ENCODE data around the gene THNSL1.

The THNSL1 gene

DNA sequence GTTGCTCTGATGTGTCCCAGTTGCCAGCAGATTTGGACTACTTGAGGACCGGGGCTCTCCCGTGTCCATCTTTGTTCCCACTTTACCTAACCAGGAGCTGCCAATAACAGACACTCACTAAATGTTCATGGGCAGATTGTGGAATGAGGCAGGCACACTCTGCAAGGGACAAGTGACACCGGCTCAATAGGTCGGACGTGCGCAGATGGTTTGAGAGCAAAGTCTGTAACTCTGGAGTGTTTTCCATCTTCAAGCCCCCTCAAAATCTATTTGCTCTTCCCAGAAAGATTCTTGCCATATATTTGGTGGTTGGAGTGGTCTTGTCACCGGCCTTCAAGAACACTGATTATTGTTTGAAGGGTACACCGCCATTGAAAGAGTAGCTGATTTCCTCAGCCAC, 47.2 kb downstream of the THNSL1 start:
- Histone ChIP-seq H3K36me3 (replicated peaks; ENCODE audit: insufficient read depth, low read length) (no peaks in the 10 kb centered on the region), H3K9ac (ENCODE audit: low read length) (no peak overlapping the region), H3K27me3 (replicated peaks; ENCODE audit: insufficient read depth, low read length) (no peaks in the 10 kb centered on the region), H2AFZ (ENCODE audit: low read length) (no peak overlapping the region), H3K4me1 (ENCODE audit: low read length) (no peaks in the 10 kb centered on the region), H3K9me3 (replicated peaks; ENCODE audit: insufficient read depth, low read length) (no peaks in the 10 kb centered on the region), H3K9me2 (replicated peaks; ENCODE audit: insufficient read depth, low read length) (no peaks in the 10 kb centered on the region), H3F3A (ENCODE audit: insufficient read depth, low read length) (no peaks in the 10 kb centered on the region), H3K79me2 (ENCODE audit: low read length) (no peaks in the 10 kb centered on the region), H4K20me1 (ENCODE audit: insufficient read depth, low read length) (no peaks in the 10 kb centered on the region), H3K4me3 (ENCODE audit: low read length) (no peak overlapping the region), H3K4me2 (ENCODE audit: low read depth, low read length) (no peak overlapping the region), H3K27ac (ENCODE audit: low read length) (no peak overlapping the region)
- TF ChIP-seq EZH2phosphoT487 (IDR thresholded peaks at IDR 0.05; ENCODE audit: low read length) (no peak), EZH2 (optimal IDR thresholded peaks at IDR 0.05; ENCODE audit: low read depth, low read length) (no peak)
- TF ChIP-seq, protein P1, sequence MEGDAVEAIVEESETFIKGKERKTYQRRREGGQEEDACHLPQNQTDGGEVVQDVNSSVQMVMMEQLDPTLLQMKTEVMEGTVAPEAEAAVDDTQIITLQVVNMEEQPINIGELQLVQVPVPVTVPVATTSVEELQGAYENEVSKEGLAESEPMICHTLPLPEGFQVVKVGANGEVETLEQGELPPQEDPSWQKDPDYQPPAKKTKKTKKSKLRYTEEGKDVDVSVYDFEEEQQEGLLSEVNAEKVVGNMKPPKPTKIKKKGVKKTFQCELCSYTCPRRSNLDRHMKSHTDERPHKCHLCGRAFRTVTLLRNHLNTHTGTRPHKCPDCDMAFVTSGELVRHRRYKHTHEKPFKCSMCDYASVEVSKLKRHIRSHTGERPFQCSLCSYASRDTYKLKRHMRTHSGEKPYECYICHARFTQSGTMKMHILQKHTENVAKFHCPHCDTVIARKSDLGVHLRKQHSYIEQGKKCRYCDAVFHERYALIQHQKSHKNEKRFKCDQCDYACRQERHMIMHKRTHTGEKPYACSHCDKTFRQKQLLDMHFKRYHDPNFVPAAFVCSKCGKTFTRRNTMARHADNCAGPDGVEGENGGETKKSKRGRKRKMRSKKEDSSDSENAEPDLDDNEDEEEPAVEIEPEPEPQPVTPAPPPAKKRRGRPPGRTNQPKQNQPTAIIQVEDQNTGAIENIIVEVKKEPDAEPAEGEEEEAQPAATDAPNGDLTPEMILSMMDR (IDR thresholded peaks at IDR 0.05; ENCODE audit: low read length): no peak
- no peak for DNase-seq

- H3K9ac ChIP-seq (ENCODE audit: low read length): no peak overlapping the region
- no peak for TF ChIP-seq EZH2 (optimal IDR thresholded peaks at IDR 0.05; ENCODE audit: low read depth, low read length)
- TF ChIP-seq, protein P1 (IDR thresholded peaks at IDR 0.05; ENCODE audit: low read length): no peak
- TF ChIP-seq EZH2phosphoT487 (IDR thresholded peaks at IDR 0.05; ENCODE audit: low read length): no peak
- no peak for DNase-seq
- H3F3A ChIP-seq (ENCODE audit: insufficient read depth, low read length): no peaks in the 10 kb centered on the region
- H3K27me3 ChIP-seq (replicated peaks; ENCODE audit: insufficient read depth, low read length): no peaks in the 10 kb centered on the region
- no peaks in the 10 kb centered on the region for H4K20me1 ChIP-seq (ENCODE audit: insufficient read depth, low read length)
- H3K9me2 ChIP-seq (replicated peaks; ENCODE audit: insufficient read depth, low read length): no peaks in the 10 kb centered on the region
- H3K36me3 ChIP-seq (replicated peaks; ENCODE audit: insufficient read depth, low read length): no peaks in the 10 kb centered on the region
- no peak overlapping the region for H3K4me2 ChIP-seq (ENCODE audit: low read depth, low read length)
- H3K4me3 ChIP-seq (ENCODE audit: low read length): no peak overlapping the region
- H3K9me3 ChIP-seq (replicated peaks; ENCODE audit: insufficient read depth, low read length): no peaks in the 10 kb centered on the region
- no peaks in the 10 kb centered on the region for H3K4me1 ChIP-seq (ENCODE audit: low read length)
- no peaks in the 10 kb centered on the region for H3K79me2 ChIP-seq (ENCODE audit: low read length)
- no peak overlapping the region for H2AFZ ChIP-seq (ENCODE audit: low read length)
- no peak overlapping the region for H3K27ac ChIP-seq (ENCODE audit: low read length)
These were observed 48.0 kb downstream of the THNSL1 start for GRCh38 chr10:25064401-25064800.

GRCh38 chr10:25065761-25066476, 49.5 kb downstream of the THNSL1 start:
- Histone ChIP-seq H3K4me3 (ENCODE audit: low read length) (no peak overlapping the region), H3K36me3 (replicated peaks; ENCODE audit: insufficient read depth, low read length) (no peaks in the 10 kb centered on the region), H3K79me2 (ENCODE audit: low read length) (no peaks in the 10 kb centered on the region), H2AFZ (ENCODE audit: low read length) (no peak overlapping the region), H4K20me1 (ENCODE audit: insufficient read depth, low read length) (no peaks in the 10 kb centered on the region), H3K27me3 (replicated peaks; ENCODE audit: insufficient read depth, low read length) (no peaks in the 10 kb centered on the region), H3K9ac (ENCODE audit: low read length) (no peak overlapping the region), H3F3A (ENCODE audit: insufficient read depth, low read length) (no peaks in the 10 kb centered on the region), H3K4me2 (ENCODE audit: low read depth, low read length) (no peak overlapping the region), H3K4me1 (ENCODE audit: low read length) (no peaks in the 10 kb centered on the region), H3K9me2 (replicated peaks; ENCODE audit: insufficient read depth, low read length) (no peaks in the 10 kb centered on the region), H3K9me3 (replicated peaks; ENCODE audit: insufficient read depth, low read length) (no peaks in the 10 kb centered on the region), H3K27ac (ENCODE audit: low read length) (no peak overlapping the region)
- DNase-seq: no peak
- TF ChIP-seq EZH2phosphoT487 (IDR thresholded peaks at IDR 0.05; ENCODE audit: low read length): no peak

All from MM.1S (cell line).